ENCODE results near the gene NACC2.
A peak's percentile ranks its signal among the peaks of the same experiment; 100 is the strongest.

NACC2 gene

GRCh38 chr9:136085815-136086212, 9.3 kb downstream of the NACC2 start:
- no peak overlapping the region for H3K4me3 ChIP-seq (ENCODE audit: low read depth, low read length)
- H3K36me3 ChIP-seq (ENCODE audit: control insufficient read depth in 2 of 2, insufficient read depth in 1 of 2, low read length in 2 of 2) = peaks cover 0 to 4% of the 10 kb centered on the region in 2 experiments; a peak in 1 of 3 replicates
- TF ChIP-seq ZNF335 (tag by site-specific recombination; conservative IDR thresholded peaks at IDR 0.05) (peak; percentile 40; the same call in 1 of the 2 replicates), GLI4 (tag by site-specific recombination; IDR thresholded peaks at IDR 0.05) (no peak)
- peaks cover 3% of the 10 kb centered on the region for H3K4me1 ChIP-seq (ENCODE audit: control insufficient read depth, insufficient read depth, low read length)
- ChIA-PET CTCF (interaction anchor here (0.6 kb wide), 1 partner anchor 121 kb away, joined by 3 read pairs; no protein-coding TSS in a partner anchor), POLR2A (no interaction called here)
- H3K27ac ChIP-seq (ENCODE audit: extremely low read depth, low read depth, low read length) = no peak overlapping the region
- H3K9me3 ChIP-seq (ENCODE audit: control insufficient read depth, insufficient read depth, low read depth, low read length) = no peaks in the 10 kb centered on the region

- H3K36me3 ChIP-seq (ENCODE audit: control insufficient read depth in 2 of 2, insufficient read depth in 1 of 2, low read length in 2 of 2) = peaks cover 0 to 4% of the 10 kb centered on the region in 2 experiments; a peak in 1 of 3 replicates
- POLR2A ChIA-PET = no interaction called here
- CTCF ChIA-PET = no interaction called here
- no peaks in the 10 kb centered on the region for H3K9me3 ChIP-seq (ENCODE audit: control insufficient read depth, insufficient read depth, low read depth, low read length)
- H3K4me3 ChIP-seq (ENCODE audit: low read depth, low read length) = no peak overlapping the region
- H3K27ac ChIP-seq (ENCODE audit: extremely low read depth, low read depth, low read length) = no peak overlapping the region
- TF ChIP-seq ZBTB10 (tag by site-specific recombination; IDR thresholded peaks at IDR 0.05) (no peak), ZSCAN5A (tag by site-specific recombination; IDR thresholded peaks at IDR 0.05) (no peak), ZNF341 (tag by site-specific recombination; IDR thresholded peaks at IDR 0.05; ENCODE audit: low read depth) (0 out of 2 replicates have a peak, but pooled peaks have one; percentile 19), ZNF549 (tag by site-specific recombination; IDR thresholded peaks at IDR 0.05) (no peak), ZNF292 (tag by site-specific recombination; IDR thresholded peaks at IDR 0.05; ENCODE audit: borderline replicate concordance, low read depth) (no peak)
- peaks cover 3% of the 10 kb centered on the region; the same call in 1 of the 2 replicates for H3K4me1 ChIP-seq (ENCODE audit: control insufficient read depth, insufficient read depth, low read length)
Measured at GRCh38 chr9:136084063-136084944, 10.8 kb downstream of the NACC2 start.

GRCh38 chr9:136083558-136084062, 11.5 kb downstream of the NACC2 start:
- POLR2A ChIA-PET = no interaction called here
- no peaks in the 10 kb centered on the region for H3K9me3 ChIP-seq (ENCODE audit: control insufficient read depth, insufficient read depth, low read depth, low read length)
- H3K4me3 ChIP-seq (ENCODE audit: low read depth, low read length) = no peak overlapping the region
- no peak overlapping the region for H3K27ac ChIP-seq (ENCODE audit: extremely low read depth, low read depth, low read length)
- CTCF ChIA-PET = interaction anchor here (1.2 kb wide), 1 partner anchor 67 kb away, joined by 3 read pairs; no protein-coding TSS in a partner anchor
- H3K4me1 ChIP-seq (ENCODE audit: control insufficient read depth, insufficient read depth, low read length) = no peaks in the 10 kb centered on the region; the same call in 1 of the 2 replicates
- 0 out of 2 replicates have a peak, but pooled peaks have one; percentile 44 for TF ChIP-seq HIC1 (tag by site-specific recombination; IDR thresholded peaks at IDR 0.05)
- no peak for TF ChIP-seq ZNF350 (tag by site-specific recombination; IDR thresholded peaks at IDR 0.05)
- peaks cover 0 to 6% of the 10 kb centered on the region in 2 experiments; a peak in 1 of 3 replicates for H3K36me3 ChIP-seq (ENCODE audit: control insufficient read depth in 2 of 2, insufficient read depth in 1 of 2, low read length in 2 of 2)

All from HEK293 (cell line).